SKM-1 treated with dmso at 0.1 percent for 144 hours (cell line): ENCODE data around the gene RBM47.
A peak's percentile ranks its signal among the peaks of the same experiment; 100 is the strongest.
"Not testable (repeated sequence)": the region's sequence is repeated elsewhere in the genome, so short reads cannot be mapped to it uniquely, and the experiment has no call there.

Source experiments
- DNase-seq: peaks from one replicate; lab custom pipeline; 2025; ENCODE audit not compliant: unreplicated experiment; lab: John Stamatoyannopoulos, UW

Gene RBM47

DNA sequence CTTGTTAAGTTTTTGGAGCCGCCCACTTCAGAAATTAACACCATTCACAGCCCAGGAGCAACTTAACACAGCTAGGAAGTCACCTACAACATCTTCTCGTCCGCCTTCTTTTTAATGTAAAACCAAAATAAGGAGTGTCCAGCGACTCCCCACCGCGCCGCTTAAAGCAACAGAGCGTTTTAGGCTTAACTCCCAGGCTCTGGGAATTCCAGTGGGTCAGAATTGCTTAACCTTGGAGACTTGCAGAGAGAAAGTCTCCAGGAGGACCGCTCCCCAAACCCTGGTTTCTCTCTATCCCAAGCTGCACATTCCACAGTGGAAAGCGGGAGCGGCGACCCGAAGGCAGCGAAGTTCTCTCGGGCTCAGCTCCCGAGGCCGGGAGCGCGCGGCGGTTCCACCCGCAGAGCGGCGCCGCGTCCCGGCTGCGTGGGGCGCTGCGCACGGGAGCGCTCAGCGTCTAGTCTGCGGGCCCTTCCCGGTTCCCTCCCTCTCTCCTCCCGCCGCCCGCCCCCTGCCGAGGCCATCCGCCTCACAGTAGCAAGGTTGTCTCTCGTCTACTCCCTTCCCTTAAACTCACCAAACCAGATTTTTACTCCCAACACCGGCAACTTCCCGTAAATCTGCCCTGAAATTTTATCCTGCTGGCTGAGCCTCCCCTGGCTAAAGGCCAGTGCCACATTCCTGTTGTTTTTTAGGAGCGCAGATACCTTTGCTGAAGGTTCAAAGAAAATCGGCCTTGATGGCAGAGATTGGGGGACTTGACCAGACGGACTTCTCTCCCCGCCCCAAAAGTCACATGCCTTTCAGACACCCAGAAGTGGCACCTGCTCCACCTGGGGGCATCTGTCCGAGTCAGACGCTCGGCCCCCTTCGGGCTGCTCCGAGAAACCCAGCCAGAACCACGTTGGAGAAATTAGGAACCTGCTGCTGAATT is at the start of gene RBM47:
Gene RBM47 (minus strand): TSS at position 464 of the 934 bp plus-strand sequence. CDS start 190,971 bp downstream, outside the sequence.
- peak; percentile 12 for DNase-seq

- DNase-seq = no peak
Measured at GRCh38 chr4:40678421-40678820, 48.8 kb upstream of the RBM47 start.

- no peak for DNase-seq
Measured at GRCh38 chr4:40675166-40675565, 45.5 kb upstream of the RBM47 start.

- DNase-seq = peak; percentile 91
Measured at GRCh38 chr4:40672528-40673522, 43.2 kb upstream of the RBM47 start.

DNA sequence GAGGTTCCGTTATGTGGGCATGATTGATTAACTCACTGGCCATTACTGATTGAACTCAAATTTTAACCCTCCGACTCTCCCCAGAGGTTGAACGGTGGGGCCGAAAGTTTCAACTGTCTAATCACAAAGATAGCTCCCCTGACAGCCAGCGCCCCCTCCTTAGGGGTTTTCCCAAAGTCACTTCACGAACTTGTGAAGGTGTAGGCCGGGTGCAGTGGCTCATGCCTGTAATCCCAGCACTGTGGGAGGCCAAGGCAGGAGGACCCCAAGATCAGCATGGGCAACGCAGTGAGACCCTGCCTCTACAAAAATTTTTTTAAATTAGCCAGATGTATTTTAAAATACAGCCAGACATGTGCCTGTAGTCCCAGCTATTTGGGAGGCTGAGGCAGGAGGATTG is 39.8 kb upstream of the RBM47 start:
- no peak for DNase-seq

DNA sequence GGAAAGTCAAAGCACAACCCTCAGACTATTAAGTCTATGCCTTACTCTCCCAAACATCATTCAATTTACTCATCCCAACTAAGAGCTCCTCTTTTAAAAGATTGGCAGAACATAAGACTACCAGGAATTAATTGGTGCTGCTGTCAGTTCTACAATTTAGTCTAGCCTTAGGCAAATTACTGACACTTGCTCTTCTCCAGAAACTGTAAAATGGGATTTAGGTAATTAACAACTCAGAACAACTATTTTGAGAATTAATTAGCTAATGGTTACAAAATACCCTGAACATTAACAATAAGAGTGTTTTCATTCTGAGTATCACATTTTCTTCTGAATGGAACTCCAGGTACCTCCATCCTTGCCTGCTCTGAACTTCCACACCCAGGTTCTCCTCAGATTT is 36.2 kb upstream of the RBM47 start:
- no peak for DNase-seq

GRCh38 chr4:40662962-40663604 is 33.4 kb upstream of the RBM47 start:
- DNase-seq = no peak

DNA sequence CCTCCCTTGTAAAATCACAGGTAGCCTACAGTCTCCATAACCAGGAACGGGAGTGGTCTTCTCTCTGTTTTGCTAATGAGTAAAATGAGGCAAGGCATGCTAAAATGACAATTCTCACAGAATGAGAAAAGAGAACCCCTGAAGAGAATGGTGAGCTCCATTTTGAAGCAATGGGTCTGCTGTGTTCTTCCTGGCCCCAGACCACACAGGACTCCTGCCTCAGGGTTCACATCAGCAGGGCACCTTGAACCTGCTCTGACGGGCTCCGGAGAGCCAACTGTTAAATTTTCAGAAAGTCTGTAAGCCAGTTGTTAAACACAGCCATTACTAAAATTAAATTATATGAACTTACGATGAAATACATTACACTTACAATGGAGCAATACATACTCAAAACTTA is 32.1 kb upstream of the RBM47 start:
- no peak for DNase-seq

DNA sequence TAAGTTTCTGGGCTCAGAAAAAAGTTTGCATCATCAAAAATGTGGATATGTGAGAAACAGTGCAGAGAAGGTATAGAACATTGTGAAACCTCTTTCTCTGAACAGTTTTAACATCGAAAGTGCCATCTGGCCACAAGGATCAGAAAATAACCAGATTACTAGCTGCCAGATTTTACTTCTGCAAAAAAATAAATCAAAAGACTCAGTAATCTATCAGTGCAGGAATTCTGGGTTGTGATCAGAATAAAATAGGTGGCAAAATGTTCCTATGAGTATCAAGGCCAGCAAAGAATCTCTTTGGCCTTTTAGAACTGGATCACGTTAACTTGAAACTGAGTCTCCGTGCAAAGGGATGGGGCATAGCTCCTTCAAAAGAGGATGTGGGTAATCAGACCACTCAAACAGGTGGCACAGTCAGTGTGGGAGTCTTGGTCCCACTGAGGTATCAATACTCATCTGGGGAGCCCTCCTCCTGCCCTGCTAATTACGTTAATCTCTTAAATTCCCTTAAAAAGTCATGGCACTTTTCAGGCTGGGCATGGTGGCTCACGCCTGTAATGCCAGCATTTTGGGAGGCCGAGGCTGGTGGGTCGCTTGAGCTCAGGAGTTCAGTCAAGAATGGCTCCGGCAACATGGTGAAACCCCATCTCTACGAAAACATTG is 26.7 kb upstream of the RBM47 start:
- DNase-seq = peak; percentile 33

DNA sequence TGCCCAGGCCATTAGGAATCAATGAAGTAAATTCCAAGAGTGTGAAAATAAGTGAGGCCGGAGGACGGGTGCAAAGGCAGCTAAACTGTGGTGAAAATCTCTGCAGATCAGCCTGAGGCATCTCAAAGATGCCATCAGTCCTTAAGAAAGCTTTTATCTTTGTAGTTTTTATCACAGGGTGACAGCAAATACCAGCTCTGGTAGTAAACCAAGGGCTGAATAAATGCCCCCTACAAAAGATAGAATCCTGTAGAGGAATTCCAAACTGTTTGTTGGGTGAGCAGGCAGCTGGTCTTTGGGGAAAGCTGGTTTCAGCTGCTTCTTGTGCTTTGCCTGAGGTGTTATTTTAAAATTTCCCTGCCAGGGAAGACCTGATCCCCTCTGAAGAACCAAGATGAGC is 21.6 kb upstream of the RBM47 start:
- DNase-seq = no peak

GRCh38 chr4:40649321-40649720 is 19.7 kb upstream of the RBM47 start:
- no peak for DNase-seq

DNA sequence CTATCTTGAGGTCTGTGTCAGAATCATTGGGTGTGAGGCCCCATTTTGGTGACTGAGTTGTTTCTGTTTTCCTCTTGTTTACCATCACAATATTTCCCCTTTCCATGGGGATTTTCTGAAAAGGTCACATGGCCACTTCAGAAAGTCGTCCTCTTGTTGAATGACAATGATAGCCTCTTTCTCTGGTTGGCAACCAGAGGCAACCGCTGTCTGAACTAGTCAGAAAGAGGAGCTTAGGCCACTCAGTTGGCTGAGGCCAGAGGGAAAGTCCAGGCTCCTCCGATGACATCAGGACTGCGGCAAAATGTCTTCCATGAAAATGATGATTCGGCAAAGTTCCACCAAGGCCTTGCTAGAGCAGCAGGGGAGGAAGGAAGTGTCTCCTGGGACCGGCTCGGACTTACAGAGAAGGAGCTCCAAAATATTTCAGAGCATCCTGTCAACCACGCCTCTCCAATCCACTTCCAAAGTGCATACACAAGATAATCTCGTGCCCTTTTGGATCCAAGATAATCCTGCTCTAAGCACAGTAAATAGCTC is 19.1 kb upstream of the RBM47 start:
- no peak for DNase-seq

- DNase-seq = no peak
Measured at GRCh38 chr4:40648131-40648530, 18.5 kb upstream of the RBM47 start.

GRCh38 chr4:40645586-40645985 is 15.9 kb upstream of the RBM47 start:
- no peak for DNase-seq

GRCh38 chr4:40632080-40632479 is 2.4 kb upstream of the RBM47 start:
- DNase-seq = no peak

DNA sequence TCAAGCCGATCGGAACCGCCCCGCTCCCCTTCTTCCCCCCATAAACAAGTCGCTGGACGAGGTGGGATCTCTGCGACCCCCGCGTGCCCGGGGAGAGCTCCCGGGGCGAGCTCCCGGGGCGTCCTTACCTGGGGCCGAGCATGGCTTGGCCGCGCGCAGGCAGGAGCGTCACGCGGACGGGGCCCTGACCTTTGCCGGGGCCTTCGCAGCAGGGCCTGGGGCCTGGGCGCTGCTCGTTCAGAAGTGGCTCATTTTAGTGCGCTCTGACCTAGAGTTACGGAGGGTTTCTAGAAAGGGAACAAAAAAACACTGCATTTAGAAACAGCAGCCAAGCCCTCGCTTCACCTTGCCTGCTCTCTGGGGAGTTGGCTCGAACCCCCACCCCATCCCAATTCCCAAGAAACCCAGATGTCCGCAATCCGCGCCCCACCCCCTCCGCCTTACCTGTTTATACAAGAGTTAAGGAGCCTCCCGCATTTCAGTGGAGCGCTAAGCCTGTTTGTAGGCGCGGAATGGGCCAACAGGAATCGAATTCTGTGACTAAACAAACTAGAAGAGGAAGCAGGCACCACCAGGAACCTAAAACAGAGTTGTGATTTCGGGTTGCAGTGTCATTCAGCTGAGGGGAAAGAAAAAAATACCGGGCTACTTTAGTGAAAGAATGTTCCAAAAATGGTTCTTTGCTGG is 814 bp upstream of the RBM47 start:
- DNase-seq = peak; percentile 35

DNA sequence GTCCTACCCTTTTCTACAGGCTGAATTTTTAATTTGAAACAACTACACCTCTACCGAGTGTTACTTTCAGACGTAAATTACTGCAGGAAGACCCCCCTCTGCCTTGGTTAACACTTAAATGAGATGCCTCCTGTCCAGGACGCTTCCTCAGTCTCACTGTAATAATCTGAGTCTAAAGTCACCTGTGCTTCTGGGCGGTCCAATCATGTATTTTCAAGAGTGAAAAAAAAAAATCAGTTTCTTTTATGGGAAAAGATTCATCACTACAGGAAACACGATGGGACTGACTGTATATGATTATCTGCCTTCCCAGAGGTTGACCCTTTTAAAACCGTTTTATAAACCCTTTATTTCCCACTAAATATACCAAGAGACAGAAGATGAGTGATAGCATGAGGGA is 776 bp downstream of the RBM47 start:
- DNase-seq = no peak

GRCh38 chr4:40628407-40628806 is 1.3 kb downstream of the RBM47 start:
- DNase-seq = not testable (repeated sequence)

- DNase-seq = no peak
Measured at GRCh38 chr4:40627540-40627939, 2.1 kb downstream of the RBM47 start.
